Esophagus squamous epithelium (tissue), 5 donors: ENCODE results near the gene BRD1. TPM values are rescaled to one million over a fixed set of nuclear protein-coding genes. Genes with fewer than 3 reads are reported as not detected.

ENCODE experiments used
- DNase-seq: peaks from one replicate; lab custom pipeline; 2025; lab: John Stamatoyannopoulos, UW
- H3K27ac ChIP-seq, 4 donors: fragments of 200-600 bp; sonication (generic); one replicate each; pipeline ENCODE4 v1.5.1; 2016 to 2019; ENCODE audit warnings: mild to moderate bottlenecking in 1 of 4
- H3K27me3 ChIP-seq, 4 donors: fragments of 200-600 bp; sonication (generic); 1 replicate in 3 of 4; 2 replicates in 1 of 4; pipeline versions ENCODE4 v1.5.1 to v1.6.0; 2017 to 2021; ENCODE audit warnings: antibody characterized with exemption in 1 of 4
- H3K36me3 ChIP-seq, 3 donors: fragments of 200-600 bp; sonication (generic); one replicate each; pipeline ENCODE4 v1.5.1; 2016 to 2019
- H3K4me1 ChIP-seq, 3 donors: fragments of 200-600 bp; sonication (generic); one replicate each; pipeline ENCODE4 v1.5.1; 2017 to 2019
- H3K4me3 ChIP-seq, 4 donors: fragments of 200-600 bp; sonication (generic); 1 replicate in 3 of 4; 2 replicates in 1 of 4; pipeline ENCODE4 v1.5.1; 2016 to 2019; ENCODE audit warnings: mild to moderate bottlenecking in 2 of 4, moderate library complexity in 1 of 4
- H3K9me3 ChIP-seq, 3 donors: fragments of 200-600 bp; sonication (generic); one replicate each; pipeline ENCODE4 v1.5.1; 2016 to 2019
- CTCF ChIP-seq, 6 experiments: fragments of 450-650 bp in 4 of 6; fragments of 200-600 bp in 2 of 6; sonication (generic) in 2 of 6; IDR thresholded peaks; one replicate each; pipeline ENCODE4 v1.5.1; 2016 to 2019; ENCODE audit warnings: antibody characterized with exemption in 6 of 6, mild to moderate bottlenecking in 4 of 6, moderate library complexity in 4 of 6
- POLR2A ChIP-seq, 4 donors: fragments of 450-650 bp; IDR thresholded peaks; one replicate each; pipeline ENCODE4 v1.6.1; 2017; ENCODE audit warnings: antibody characterized with exemption in 4 of 4, mild to moderate bottlenecking in 4 of 4, moderate library complexity in 3 of 4
- WGBS, 2 donors: methylation state at CpG; one replicate each; pipeline ENCODE4 v1.1.5; 2018; 5-methylcytosine and 5-hydroxymethylcytosine counted together
- intact Hi-C: fragments of 100-400 bp; cut with DNase I; formaldehyde crosslinking; loops from one replicate; pipeline ENCODE4 v1.15.0; 2022
- total RNA-seq, 4 donors: library from RNA; depleted of rRNA; stranded (reverse); fragments of >200 nt; gene quantifications; one replicate each; pipeline ENCODE4 v1.1.0, GENCODE V29; 2016
- donor health status: DM: yes; HTN: yes; CAD: no.

BRD1 gene
- total RNA-seq, 4 donors from 2014 or later, result 17.8 to 37.4 (median 29.9) TPM

- no peak overlapping the region for H3K27ac ChIP-seq
- TF ChIP-seq CTCF (IDR thresholded peaks at IDR 0.05), result no peak
- TF ChIP-seq POLR2A (IDR thresholded peaks at IDR 0.05), result no peak
- H3K4me3 ChIP-seq, result no peak overlapping the region
- H3K36me3 ChIP-seq, result peaks cover 45 to 98% (median 62%) of the 10 kb centered on the region in 3 donors
- no peaks in the 10 kb centered on the region for H3K9me3 ChIP-seq
- intact Hi-C loops, result no loop called here
- H3K4me1 ChIP-seq, result peaks cover 0 to 28% (median 5%) of the 10 kb centered on the region in 3 donors
- no peaks in the 10 kb centered on the region for H3K27me3 ChIP-seq
- 93 to 96% methylated on average over 17 to 22 of the region's 22 CpGs for WGBS, 2 donors
- DNase-seq, result no peak
Measured at GRCh38 chr22:49797706-49798105, 30.0 kb downstream of the BRD1 start.

GRCh38 chr22:49796596-49797270 is 30.9 kb downstream of the BRD1 start:
- DNase-seq, result no peak
- H3K36me3 ChIP-seq, result peaks cover 43 to 100% (median 64%) of the 10 kb centered on the region in 3 donors
- 77 to 91% methylated on average over 8 to 15 of the region's 25 CpGs for WGBS, 2 donors
- intact Hi-C loops, result no loop called here
- H3K27me3 ChIP-seq, result no peaks in the 10 kb centered on the region
- no peaks in the 10 kb centered on the region for H3K9me3 ChIP-seq
- peaks cover under 1 to 35% (median 8%) of the 10 kb centered on the region in 3 donors for H3K4me1 ChIP-seq
- H3K4me3 ChIP-seq, result no peak overlapping the region
- H3K27ac ChIP-seq, result no peak overlapping the region
- TF ChIP-seq CTCF (IDR thresholded peaks at IDR 0.05) (no peak), POLR2A (IDR thresholded peaks at IDR 0.05) (no peak)

- peaks cover 12 to 35% (median 12%) of the 10 kb centered on the region in 3 donors for H3K4me1 ChIP-seq
- WGBS, 2 donors, result 78 to 85% methylated on average over 5 to 6 of the region's 11 CpGs
- intact Hi-C loops, result no loop called here
- H3K4me3 ChIP-seq, result no peak overlapping the region
- no peaks in the 10 kb centered on the region for H3K27me3 ChIP-seq
- peaks cover 35 to 100% (median 59%) of the 10 kb centered on the region in 3 donors for H3K36me3 ChIP-seq
- no peaks in the 10 kb centered on the region for H3K9me3 ChIP-seq
- TF ChIP-seq CTCF (IDR thresholded peaks at IDR 0.05) (no peak), POLR2A (IDR thresholded peaks at IDR 0.05) (no peak)
- no peak overlapping the region for H3K27ac ChIP-seq
- no peak for DNase-seq
Measured at GRCh38 chr22:49795521-49795920, 32.2 kb downstream of the BRD1 start.

- Histone ChIP-seq H3K9me3 (no peaks in the 10 kb centered on the region), H3K36me3 (peaks cover 37 to 100% (median 56%) of the 10 kb centered on the region in 3 donors), H3K27me3 (no peaks in the 10 kb centered on the region), H3K4me1 (peaks cover 25 to 45% (median 29%) of the 10 kb centered on the region in 3 donors), H3K27ac (no peak overlapping the region), H3K4me3 (no peak overlapping the region)
- no peak for DNase-seq
- intact Hi-C loops, result no loop called here
- 80 to 93% methylated on average over 4 to 15 of the region's 23 CpGs for WGBS, 2 donors
- no peak for TF ChIP-seq POLR2A (IDR thresholded peaks at IDR 0.05)
- no peak for TF ChIP-seq CTCF (IDR thresholded peaks at IDR 0.05)
Measured at GRCh38 chr22:49793871-49794270, 33.8 kb downstream of the BRD1 start.

GRCh38 chr22:49793296-49793695 is 34.4 kb downstream of the BRD1 start:
- Histone ChIP-seq H3K36me3 (peaks cover 32 to 97% (median 50%) of the 10 kb centered on the region in 3 donors), H3K4me3 (no peak overlapping the region), H3K27me3 (no peaks in the 10 kb centered on the region), H3K4me1 (peaks cover 31 to 51% (median 35%) of the 10 kb centered on the region in 3 donors), H3K9me3 (no peaks in the 10 kb centered on the region), H3K27ac (peak overlapping the region in 1 of 4 donors; percentile 3)
- 47 to 74% methylated on average over 10 of the region's 10 CpGs for WGBS, 2 donors
- no peak for TF ChIP-seq CTCF (IDR thresholded peaks at IDR 0.05)
- TF ChIP-seq POLR2A (IDR thresholded peaks at IDR 0.05), result no peak
- no peak for DNase-seq
- intact Hi-C loops, result no loop called here
